ENCODE data around the gene MGST2. TPM values are rescaled to one million over a fixed set of nuclear protein-coding genes. Genes with fewer than 3 reads are reported as not detected.

Gene MGST2
- total and polyA plus RNA-seq, 4 donors = 69.6 to 170 (median 90.7) TPM

- no peaks in the 10 kb centered on the region for H3K27me3 ChIP-seq (ENCODE audit: control insufficient read depth in 4 of 4, insufficient read depth in 4 of 4, low read length in 3 of 4)
- DNase-seq (ENCODE audit: low spot score) = no peak
- no peaks in the 10 kb centered on the region for H3K9me3 ChIP-seq (ENCODE audit: control insufficient read depth in 4 of 4, low read length in 3 of 4)
- no peaks in the 10 kb centered on the region for H3K36me3 ChIP-seq (ENCODE audit: control insufficient read depth in 4 of 4, insufficient read depth in 3 of 4, low read depth in 1 of 4, low read length in 3 of 4)
- TF ChIP-seq JUND (IDR thresholded peaks at IDR 0.05) = no peak
- peaks cover 0 to 4% (median 1%) of the 10 kb centered on the region in 4 donors for H3K4me1 ChIP-seq (ENCODE audit: control insufficient read depth in 4 of 4, insufficient read depth in 4 of 4, low read length in 3 of 4)
- H3K27ac ChIP-seq (ENCODE audit: low read depth in 1 of 2, low read length in 2 of 2) = no peak overlapping the region
- 48% methylated on average over 1 of the region's 1 CpG for WGBS
- no peak overlapping the region for H3K9ac ChIP-seq (ENCODE audit: low read depth in 1 of 2, low read length in 2 of 2)
- no peak overlapping the region for H3K4me3 ChIP-seq (ENCODE audit: low read depth in 1 of 3, low read length in 3 of 3)
Observed at GRCh38 chr4:139647952-139648351, 17.7 kb upstream of the MGST2 start.

GRCh38 chr4:139651282-139652194, 14.1 kb upstream of the MGST2 start:
- H3K9ac ChIP-seq (ENCODE audit: low read depth in 1 of 2, low read length in 2 of 2) = no peak overlapping the region
- WGBS = 13% methylated on average over 13 of the region's 13 CpGs
- H3K4me1 ChIP-seq (ENCODE audit: control insufficient read depth in 4 of 4, insufficient read depth in 4 of 4, low read length in 3 of 4) = peaks cover 0 to 4% (median 2%) of the 10 kb centered on the region in 4 donors
- TF ChIP-seq SP1 (IDR thresholded peaks at IDR 0.05) (no peak), RXRA (IDR thresholded peaks at IDR 0.05) (no peak), FOXA2 (IDR thresholded peaks at IDR 0.05) (no peak), HNF4G (IDR thresholded peaks at IDR 0.05) (no peak), RAD21 (IDR thresholded peaks at IDR 0.05) (peak; percentile 95 to 98), CTCF (IDR thresholded peaks at IDR 0.05; ENCODE audit: low read depth, low read length, missing input control) (peak; percentile 94), ATF3 (IDR thresholded peaks at IDR 0.05) (peak; percentile 26)
- no peak overlapping the region for H3K4me3 ChIP-seq (ENCODE audit: low read depth in 1 of 3, low read length in 3 of 3)
- H3K9me3 ChIP-seq (ENCODE audit: control insufficient read depth in 4 of 4, low read length in 3 of 4) = no peaks in the 10 kb centered on the region
- no peaks in the 10 kb centered on the region for H3K36me3 ChIP-seq (ENCODE audit: control insufficient read depth in 4 of 4, insufficient read depth in 3 of 4, low read depth in 1 of 4, low read length in 3 of 4)
- no peak overlapping the region for H3K27ac ChIP-seq (ENCODE audit: low read depth in 1 of 2, low read length in 2 of 2)
- H3K27me3 ChIP-seq (ENCODE audit: control insufficient read depth in 4 of 4, insufficient read depth in 4 of 4, low read length in 3 of 4) = no peaks in the 10 kb centered on the region
- DNase-seq (ENCODE audit: low spot score) = peak; percentile 78

GRCh38 chr4:139654516-139654915, 11.1 kb upstream of the MGST2 start:
- H3K36me3 ChIP-seq (ENCODE audit: control insufficient read depth in 4 of 4, insufficient read depth in 3 of 4, low read depth in 1 of 4, low read length in 3 of 4) = no peaks in the 10 kb centered on the region
- H3K9ac ChIP-seq (ENCODE audit: low read depth in 1 of 2, low read length in 2 of 2) = no peak overlapping the region
- no peak overlapping the region for H3K4me3 ChIP-seq (ENCODE audit: low read depth in 1 of 3, low read length in 3 of 3)
- no peak for DNase-seq (ENCODE audit: low spot score)
- H3K9me3 ChIP-seq (ENCODE audit: control insufficient read depth in 4 of 4, low read length in 3 of 4) = no peaks in the 10 kb centered on the region
- no peak overlapping the region for H3K27ac ChIP-seq (ENCODE audit: low read depth in 1 of 2, low read length in 2 of 2)
- 83% methylated on average over 4 of the region's 4 CpGs for WGBS
- H3K27me3 ChIP-seq (ENCODE audit: control insufficient read depth in 4 of 4, insufficient read depth in 4 of 4, low read length in 3 of 4) = no peaks in the 10 kb centered on the region
- peaks cover 0 to 12% (median 8%) of the 10 kb centered on the region in 4 donors for H3K4me1 ChIP-seq (ENCODE audit: control insufficient read depth in 4 of 4, insufficient read depth in 4 of 4, low read length in 3 of 4)
- TF ChIP-seq YY1 (IDR thresholded peaks at IDR 0.05) = no peak
- TF ChIP-seq FOXA2 (IDR thresholded peaks at IDR 0.05) = no peak
- no peak for TF ChIP-seq MAX (IDR thresholded peaks at IDR 0.05)
- TF ChIP-seq RAD21 (IDR thresholded peaks at IDR 0.05) = no peak
- TF ChIP-seq FOXA1 (IDR thresholded peaks at IDR 0.05) = no peak
- TF ChIP-seq TAF1 (conservative IDR thresholded peaks at IDR 0.05) = no peak
- no peak for TF ChIP-seq ZBTB33 (IDR thresholded peaks at IDR 0.05)
- TF ChIP-seq RXRA (IDR thresholded peaks at IDR 0.05) = no peak
- no peak for TF ChIP-seq JUND (IDR thresholded peaks at IDR 0.05)
- TF ChIP-seq NR2F2 (IDR thresholded peaks at IDR 0.05) = no peak
- no peak for TF ChIP-seq SP1 (IDR thresholded peaks at IDR 0.05)
- TF ChIP-seq EGR1 (IDR thresholded peaks at IDR 0.05; ENCODE audit: low read depth in 2 of 2) = no peak
- no peak for TF ChIP-seq ATF3 (IDR thresholded peaks at IDR 0.05)
- TF ChIP-seq REST (IDR thresholded peaks at IDR 0.05) = no peak
- no peak for TF ChIP-seq GABPA (IDR thresholded peaks at IDR 0.05 in 1 of 2, conservative IDR thresholded peaks at IDR 0.05 in 1 of 2)
- TF ChIP-seq HNF4A (conservative IDR thresholded peaks at IDR 0.05) = no peak
- no peak for TF ChIP-seq HNF4G (IDR thresholded peaks at IDR 0.05)
